Ovary (tissue), 9 donors: ENCODE data around the gene PLAC8L1. TPM values are rescaled to one million over a fixed set of nuclear protein-coding genes. Genes with fewer than 3 reads are reported as not detected.
"Not testable (repeated sequence)": the region's sequence is repeated elsewhere in the genome, so short reads cannot be mapped to it uniquely, and the experiment has no call there.

ENCODE experiments used
- DNase-seq, 5 donors: peaks; one replicate each; pipeline ENCODE4 v3.0.0-alpha.2; 2019 to 2020
- H3K27ac ChIP-seq, 2 donors: fragments of 200-600 bp; one replicate each; pipeline versions ENCODE4 v1.5.1 to v1.8.0; 2019 to 2022
- H3K27me3 ChIP-seq: fragments of 200-600 bp; one replicate; pipeline ENCODE4 v1.8.0; 2022
- H3K36me3 ChIP-seq: fragments of 200-600 bp; sonication (generic); one replicate; pipeline ENCODE4 v1.5.1; 2019
- H3K4me1 ChIP-seq: one replicate; pipeline ENCODE4 v1.8.1; 2013; ENCODE audit warnings: mild to moderate bottlenecking, moderate library complexity; ENCODE audit not compliant: insufficient read depth
- H3K4me3 ChIP-seq: fragments of 200-600 bp; sonication (generic); one replicate; pipeline ENCODE4 v1.5.1; 2017
- H3K9me3 ChIP-seq, 2 donors: fragments of 200-600 bp in 1 of 2; sonication (generic) in 1 of 2; one replicate each; pipeline versions ENCODE4 v1.5.1 to v1.8.1; 2013 to 2019; ENCODE audit warnings: mild to moderate bottlenecking in 1 of 2, moderate library complexity in 1 of 2
- CTCF ChIP-seq, 3 donors: fragments of 450-650 bp in 2 of 3; fragments of 200-600 bp in 1 of 3; IDR thresholded peaks; one replicate each; pipeline versions ENCODE4 v1.5.1 to v1.8.0; 2016 to 2022; ENCODE audit warnings: antibody characterized with exemption in 3 of 3, mild to moderate bottlenecking in 1 of 3
- EP300 ChIP-seq: sonication (generic); formaldehyde crosslinking; IDR thresholded peaks from one replicate; pipeline ENCODE4 v1.6.1; 2017; ENCODE audit warnings: antibody characterized with exemption
- POLR2A ChIP-seq: fragments of 450-650 bp; IDR thresholded peaks from one replicate; pipeline ENCODE4 v1.6.1; 2017; ENCODE audit warnings: antibody characterized with exemption, mild to moderate bottlenecking, moderate library complexity
- WGBS, 3 donors: extraction: QIAGEN DNeasy Blood & Tissue Kit in 1 of 3; methylation state at CpG; one replicate each; pipeline versions ENCODE4 v1.1.5 to v1.1.7; 2013 to 2017; 5-methylcytosine and 5-hydroxymethylcytosine counted together
- intact Hi-C, 4 donors: fragments of 100-400 bp; cut with DNase I; formaldehyde crosslinking; loops; one replicate each; pipeline versions ENCODE4 v1.11.0 to v1.15.1; 2022 to 2023
- polyA plus RNA-seq, 2 donors: library from polyadenylated mRNA; stranded (reverse); fragments of 200-250 nt in 1 of 2; fragments of 350-450 nt in 1 of 2; fragmentation: Illumina TruSeq in 1 of 2; extraction: RNeasy Lipid Tissue Mini Kit (QIAGEN cat#74804) in 1 of 2; gene quantifications; one replicate each; pipeline ENCODE4 v1.2.3, GENCODE V29; 2013 to 2014
- total RNA-seq, 7 donors: library from RNA; depleted of rRNA in 2 of 7; stranded (reverse); fragments of >200 nt in 2 of 7; fragmentation: NEBNext Ultra II Directional in 3 of 7; extraction: Animal tissue kit (Norgen Biotek cat#: 25700) in 3 of 7; gene quantifications; one replicate each; pipeline versions ENCODE4 v1.1.0 to v1.2.4, GENCODE V29; 2016 to 2023
- donor health status: DM: no; HTN: no; CAD: no; lungs with moderate emphysema.
- donor health status: DM: no; HTN: no; CAD: no.
- donor health status: Bipolar disorder and iron deficiency.
- donor health status: DM: yes; HTN: yes; CAD: no.
- donor health status: DM: no; HTN: no; CAD: no.
- donor health status: DM: yes; HTN: yes; CAD: no.

The PLAC8L1 gene
- total and polyA plus RNA-seq, 9 donors: 0.70 to 0.78 (median 0.78) TPM; not detected in 6

- no peaks in the 10 kb centered on the region for H3K27me3 ChIP-seq
- no peak for TF ChIP-seq CTCF (IDR thresholded peaks at IDR 0.05)
- no peak for TF ChIP-seq EP300
- TF ChIP-seq POLR2A: no peak
- no peak overlapping the region for H3K4me3 ChIP-seq
- intact Hi-C loops: no loop called here
- no peaks in the 10 kb centered on the region for H3K4me1 ChIP-seq
- H3K27ac ChIP-seq: no peak overlapping the region
- H3K36me3 ChIP-seq: no peaks in the 10 kb centered on the region
- no peak for DNase-seq
- no peaks in the 10 kb centered on the region for H3K9me3 ChIP-seq
- WGBS, 3 donors: 58 to 67% (median 64%) methylated on average over 2 of the region's 2 CpGs
Measured at GRCh38 chr5:146124580-146124979, 19.2 kb upstream of the PLAC8L1 start.

GRCh38 chr5:146121451-146121850, 16.1 kb upstream of the PLAC8L1 start:
- WGBS, 3 donors: 97 to 100% (median 97%) methylated on average over 1 of the region's 1 CpG
- H3K27me3 ChIP-seq, H3K4me1 ChIP-seq, H3K36me3 ChIP-seq, H3K4me3 ChIP-seq, intact Hi-C loops, H3K9me3 ChIP-seq, DNase-seq, H3K27ac ChIP-seq: not testable (repeated sequence)

GRCh38 chr5:146118322-146118721, 12.9 kb upstream of the PLAC8L1 start:
- intact Hi-C loops: no loop called here
- Histone ChIP-seq H3K27ac (no peak overlapping the region), H3K36me3 (no peaks in the 10 kb centered on the region), H3K4me1 (no peaks in the 10 kb centered on the region), H3K4me3 (no peak overlapping the region), H3K27me3 (no peaks in the 10 kb centered on the region), H3K9me3 (no peaks in the 10 kb centered on the region)
- no peak for TF ChIP-seq POLR2A
- no peak for TF ChIP-seq EP300
- TF ChIP-seq CTCF (IDR thresholded peaks at IDR 0.05): no peak
- no peak for DNase-seq

GRCh38 chr5:146117216-146117615, 11.8 kb upstream of the PLAC8L1 start:
- intact Hi-C loops, H3K36me3 ChIP-seq, H3K27ac ChIP-seq, H3K27me3 ChIP-seq, H3K4me1 ChIP-seq, H3K9me3 ChIP-seq, H3K4me3 ChIP-seq, DNase-seq: not testable (repeated sequence)
- WGBS, 3 donors: 89 to 99% (median 93%) methylated on average over 2 of the region's 2 CpGs

GRCh38 chr5:146116361-146116760, 11.0 kb upstream of the PLAC8L1 start:
- no peaks in the 10 kb centered on the region for H3K36me3 ChIP-seq
- intact Hi-C loops: no loop called here

More at GRCh38 chr5:146116361-146116760, 11.0 kb upstream of the PLAC8L1 start:
- H3K27me3 ChIP-seq: no peaks in the 10 kb centered on the region
- no peak for TF ChIP-seq CTCF (IDR thresholded peaks at IDR 0.05)
- TF ChIP-seq POLR2A: no peak
- no peak for TF ChIP-seq EP300
- DNase-seq: no peak
- no peaks in the 10 kb centered on the region for H3K9me3 ChIP-seq
- no peak overlapping the region for H3K27ac ChIP-seq
- 66 to 73% (median 72%) methylated on average over 2 of the region's 2 CpGs for WGBS, 3 donors
- H3K4me3 ChIP-seq: no peak overlapping the region
- no peaks in the 10 kb centered on the region for H3K4me1 ChIP-seq
